Mucosa of descending colon (tissue), 3 donors: ENCODE measurements around the gene RPS3A. TPM values are rescaled to one million over a fixed set of nuclear protein-coding genes. Genes with fewer than 3 reads are reported as not detected.
"Not testable (repeated sequence)": the region's sequence is repeated elsewhere in the genome, so short reads cannot be mapped to it uniquely, and the experiment has no call there.

Source experiments
- ATAC-seq: fragments of 200-7000 bp; cut with Tn5 transposase; one replicate; pipeline ENCODE4 v1.9.1; 2020; ENCODE audit warnings: mild to moderate bottlenecking, moderate library complexity
- DNase-seq, 3 donors: peaks; one replicate each; pipeline ENCODE4 v3.0.0-alpha.2; 2020
- H3K36me3 ChIP-seq: fragments of 200-600 bp; one replicate; pipeline ENCODE4 v1.8.0; 2021; ENCODE audit warnings: low read depth, mild to moderate bottlenecking
- H3K4me1 ChIP-seq: fragments of 200-600 bp; one replicate; pipeline ENCODE4 v1.8.0; 2021; ENCODE audit warnings: low read depth, mild to moderate bottlenecking
- H3K4me3 ChIP-seq: fragments of 200-600 bp; one replicate; pipeline ENCODE4 v1.8.0; 2021; ENCODE audit warnings: mild to moderate bottlenecking
- H3K9me3 ChIP-seq: fragments of 200-600 bp; one replicate; pipeline ENCODE4 v1.8.0; 2021; ENCODE audit warnings: mild to moderate bottlenecking
- intact Hi-C, 2 donors: fragments of 100-400 bp; cut with DNase I in 1 of 2; cut with micrococcal nuclease in 1 of 2; formaldehyde crosslinking; loops; one replicate each; pipeline versions ENCODE4 v1.11.0 to v1.11.1; 2022; cut with DNase I, micrococcal nuclease
- total RNA-seq, 3 donors: library from RNA; stranded (reverse); fragmentation: NEBNext Ultra II Directional in 2 of 3; extraction: Animal tissue kit (Norgen Biotek cat#: 25700) in 2 of 3; gene quantifications; one replicate each; pipeline versions ENCODE4 v1.2.1 to v1.2.4, GENCODE V29; 2021 to 2023
- TF ChIP-seq, protein P1 (sequence below): fragments of 200-600 bp; IDR thresholded peaks from one replicate; pipeline ENCODE4 v1.8.0; 2022; ENCODE audit warnings: antibody characterized with exemption, mild to moderate bottlenecking
- donor health status: DM: no; HTN: no; CAD: no; lungs with moderate emphysema.
- donor health status: DM: no; HTN: no; CAD: no.
- donor health status: DM: no; HTN: yes; CAD: no.

RPS3A gene
- total RNA-seq, 3 donors from 2014 or later = 1,131 to 1,494 (median 1,246) TPM

DNA sequence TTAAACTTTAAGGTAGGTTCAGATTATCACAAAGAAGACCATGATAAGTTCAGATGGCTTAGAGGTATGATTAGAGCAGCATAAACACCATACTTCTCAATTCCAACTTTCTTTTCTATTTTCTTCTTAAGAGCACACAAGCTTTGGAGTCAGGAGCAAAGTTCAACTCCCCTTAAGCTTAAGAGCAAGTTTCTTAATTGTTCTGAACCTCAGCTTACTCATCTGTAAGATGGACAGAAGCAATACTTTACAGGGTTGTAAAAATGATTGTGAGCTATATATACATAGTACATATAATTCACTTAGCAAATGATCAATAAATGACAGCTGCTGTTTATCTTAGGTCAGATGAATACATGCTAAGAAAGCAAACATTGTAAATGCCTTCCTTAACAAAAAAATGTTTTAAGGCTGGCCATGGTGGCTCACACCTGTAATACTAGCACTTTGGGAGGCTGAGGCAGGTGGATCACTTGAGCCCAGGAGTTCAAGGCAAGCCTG, 25.0 kb upstream of the RPS3A start:
- TF ChIP-seq, protein P1, sequence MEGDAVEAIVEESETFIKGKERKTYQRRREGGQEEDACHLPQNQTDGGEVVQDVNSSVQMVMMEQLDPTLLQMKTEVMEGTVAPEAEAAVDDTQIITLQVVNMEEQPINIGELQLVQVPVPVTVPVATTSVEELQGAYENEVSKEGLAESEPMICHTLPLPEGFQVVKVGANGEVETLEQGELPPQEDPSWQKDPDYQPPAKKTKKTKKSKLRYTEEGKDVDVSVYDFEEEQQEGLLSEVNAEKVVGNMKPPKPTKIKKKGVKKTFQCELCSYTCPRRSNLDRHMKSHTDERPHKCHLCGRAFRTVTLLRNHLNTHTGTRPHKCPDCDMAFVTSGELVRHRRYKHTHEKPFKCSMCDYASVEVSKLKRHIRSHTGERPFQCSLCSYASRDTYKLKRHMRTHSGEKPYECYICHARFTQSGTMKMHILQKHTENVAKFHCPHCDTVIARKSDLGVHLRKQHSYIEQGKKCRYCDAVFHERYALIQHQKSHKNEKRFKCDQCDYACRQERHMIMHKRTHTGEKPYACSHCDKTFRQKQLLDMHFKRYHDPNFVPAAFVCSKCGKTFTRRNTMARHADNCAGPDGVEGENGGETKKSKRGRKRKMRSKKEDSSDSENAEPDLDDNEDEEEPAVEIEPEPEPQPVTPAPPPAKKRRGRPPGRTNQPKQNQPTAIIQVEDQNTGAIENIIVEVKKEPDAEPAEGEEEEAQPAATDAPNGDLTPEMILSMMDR = no peak
- intact Hi-C loops = no loop called here
- ATAC-seq (peak; percentile 76), DNase-seq (no peak)
- Histone ChIP-seq H3K36me3 (no peaks in the 10 kb centered on the region), H3K9me3 (no peaks in the 10 kb centered on the region), H3K4me3 (no peak overlapping the region), H3K4me1 (no peaks in the 10 kb centered on the region)

DNA sequence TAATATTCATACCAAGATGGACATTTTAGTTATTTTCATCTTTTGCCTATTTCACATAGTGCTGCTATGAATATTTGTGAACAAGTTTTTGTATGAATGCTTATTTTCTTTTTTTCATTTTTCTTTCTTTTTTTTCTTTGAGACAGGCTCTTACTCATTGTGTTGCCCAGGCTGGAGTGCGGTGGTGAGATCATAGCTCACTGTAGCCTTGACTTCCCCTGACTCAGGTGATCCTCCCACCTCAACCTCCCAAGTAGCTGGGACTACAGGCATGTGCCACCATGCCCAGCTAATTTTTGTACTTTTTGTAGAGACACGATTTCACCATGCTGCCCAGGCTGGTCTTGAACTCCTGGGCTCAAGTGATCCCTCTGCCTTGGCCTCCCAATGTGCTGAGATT, 21.4 kb upstream of the RPS3A start:
- H3K4me1 ChIP-seq, H3K4me3 ChIP-seq, H3K36me3 ChIP-seq, DNase-seq, H3K9me3 ChIP-seq, ATAC-seq, intact Hi-C loops: not testable (repeated sequence)

DNA sequence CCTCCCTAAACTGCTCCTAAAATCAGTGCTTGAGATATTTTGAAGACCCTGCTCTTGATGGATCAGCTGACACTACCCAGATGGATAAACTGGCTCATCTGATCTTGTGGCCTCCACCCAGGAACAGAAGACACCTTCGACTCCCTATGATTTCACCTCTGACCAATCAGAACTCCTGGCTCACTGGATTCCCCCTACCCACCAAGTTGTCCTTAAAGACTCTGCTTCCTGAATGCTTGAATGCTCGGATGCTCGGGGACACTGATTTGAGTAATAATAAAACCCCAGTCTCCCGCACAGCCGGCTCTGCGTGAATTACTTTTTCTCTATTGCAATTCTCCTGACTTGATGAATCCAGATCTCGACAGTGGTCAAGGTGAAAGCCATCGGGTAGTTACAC, 12.0 kb upstream of the RPS3A start:
- TF ChIP-seq, protein P1 = no peak
- DNase-seq (no peak), ATAC-seq (no peak)
- H3K36me3 ChIP-seq = no peaks in the 10 kb centered on the region
- no peaks in the 10 kb centered on the region for H3K9me3 ChIP-seq
- no peak overlapping the region for H3K4me3 ChIP-seq
- H3K4me1 ChIP-seq = peaks cover 7% of the 10 kb centered on the region
- intact Hi-C loops = no loop called here

GRCh38 chr4:151091047-151091446, 8.4 kb upstream of the RPS3A start:
- DNase-seq (no peak), ATAC-seq (peak; percentile 47)
- Histone ChIP-seq H3K4me3 (no peak overlapping the region), H3K9me3 (no peaks in the 10 kb centered on the region), H3K36me3 (no peaks in the 10 kb centered on the region), H3K4me1 (peaks cover 12% of the 10 kb centered on the region)
- TF ChIP-seq, protein P1 = no peak
- intact Hi-C loops = no loop called here

DNA sequence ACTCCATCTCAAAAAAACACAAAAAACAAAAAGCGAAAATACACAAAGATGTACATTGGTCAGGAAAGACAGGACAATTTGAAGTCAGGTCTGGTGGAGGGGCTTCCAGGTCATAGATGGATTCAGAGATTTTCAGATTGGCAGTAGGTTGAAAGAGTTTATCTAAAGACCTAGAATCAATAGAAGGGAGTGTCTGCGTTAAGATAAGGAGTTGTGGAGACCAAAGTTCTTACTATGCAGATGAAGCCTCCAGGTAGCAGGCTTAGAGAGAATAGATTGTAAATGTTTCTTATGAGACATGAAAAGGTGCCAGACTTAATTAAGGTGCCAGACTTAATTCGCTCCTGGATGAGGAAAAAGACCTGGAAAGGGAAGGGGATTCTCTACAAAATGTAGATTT, 6.9 kb upstream of the RPS3A start:
- intact Hi-C loops = no loop called here
- Histone ChIP-seq H3K9me3 (no peaks in the 10 kb centered on the region), H3K4me1 (peaks cover 12% of the 10 kb centered on the region), H3K36me3 (no peaks in the 10 kb centered on the region), H3K4me3 (no peak overlapping the region)
- peak; percentile 52 for ATAC-seq
- TF ChIP-seq, protein P1 = no peak
- DNase-seq = no peak

GRCh38 chr4:151093203-151093602, 6.2 kb upstream of the RPS3A start:
- no peak for ATAC-seq

More at GRCh38 chr4:151093203-151093602, 6.2 kb upstream of the RPS3A start:
- H3K36me3 ChIP-seq = no peaks in the 10 kb centered on the region
- no peak overlapping the region for H3K4me3 ChIP-seq
- intact Hi-C loops = no loop called here
- TF ChIP-seq, protein P1 = no peak
- DNase-seq = no peak
- no peaks in the 10 kb centered on the region for H3K9me3 ChIP-seq
- H3K4me1 ChIP-seq = peaks cover 12% of the 10 kb centered on the region
